CD4-positive, alpha-beta T cell (primary cell): Measurements from ENCODE around the gene NMNAT2. TPM values are rescaled to one million over a fixed set of nuclear protein-coding genes. Genes with fewer than 3 reads are reported as not detected.

Experiments used
- ATAC-seq: fragments of 200-7000 bp; cut with Tn5 transposase; one replicate; pipeline ENCODE4 v1.10.0; 2022; ENCODE audit warnings: mild to moderate bottlenecking; ENCODE audit not compliant: poor library complexity
- CTCF ChIA-PET: fragments of 350-600 bp; sonication (Branson Sonifier 250); formaldehyde crosslinking; loops from one replicate; lab custom pipeline; 2021; ENCODE audit warnings: antibody characterized with exemption, inconsistent platforms; lab: Charles Lee
- POLR2A ChIA-PET: fragments of 350-600 bp; sonication (Branson Sonifier 250); formaldehyde crosslinking; loops from one replicate; lab custom pipeline; 2021; ENCODE audit warnings: antibody characterized with exemption, inconsistent platforms; lab: Charles Lee
- DNase-seq, 14 experiments: peaks; one replicate each; pipeline ENCODE4 v3.0.0-alpha.2; 2013 to 2020; ENCODE audit warnings: mixed read lengths in 2 of 14
- H3K27ac ChIP-seq, 2 donors: one replicate each; pipeline versions ENCODE4 v1.5.1 to v1.7.0; 2013; ENCODE audit warnings: low read length in 2 of 2, low read depth in 1 of 2, mild to moderate bottlenecking in 1 of 2
- H3K27me3 ChIP-seq, 2 experiments: 1 replicate in 1 of 2; 2 replicates in 1 of 2; pipeline versions ENCODE4 v1.6.1 to v1.7.0; 2013; ENCODE audit warnings: low read length in 2 of 2, control low read depth in 1 of 2, mild to moderate bottlenecking in 1 of 2, moderate library complexity in 1 of 2; ENCODE audit not compliant: insufficient read depth in 2 of 2, control insufficient read depth in 1 of 2
- H3K36me3 ChIP-seq: one replicate; pipeline ENCODE4 v1.6.1; 2013; ENCODE audit warnings: low read length, control low read depth; ENCODE audit not compliant: insufficient read depth
- H3K4me1 ChIP-seq: one replicate; pipeline ENCODE4 v1.6.1; 2013; ENCODE audit warnings: low read length, control low read depth; ENCODE audit not compliant: insufficient read depth
- H3K4me3 ChIP-seq: one replicate; pipeline ENCODE4 v1.5.1; 2013; ENCODE audit warnings: mild to moderate bottlenecking, low read length, moderate library complexity
- H3K9me3 ChIP-seq, 2 experiments: 1 replicate in 1 of 2; 2 replicates in 1 of 2; pipeline versions ENCODE4 v1.6.1 to v1.7.0; 2013; ENCODE audit warnings: low read length in 2 of 2, mild to moderate bottlenecking in 2 of 2, control low read depth in 1 of 2, moderate library complexity in 1 of 2; ENCODE audit not compliant: control insufficient read depth in 1 of 2, insufficient read depth in 1 of 2
- H3K27ac Mint-ChIP-seq: one replicate; pipeline ENCODE4 v1.8.0; 2020; ENCODE audit warnings: mixed read lengths
- H3K27me3 Mint-ChIP-seq: one replicate; pipeline ENCODE4 v1.8.0; 2021; ENCODE audit warnings: mixed read lengths
- H3K36me3 Mint-ChIP-seq: one replicate; pipeline ENCODE4 v1.8.0; 2021; ENCODE audit warnings: low read depth, mixed read lengths
- H3K4me1 Mint-ChIP-seq: one replicate; pipeline ENCODE4 v1.8.0; 2021; ENCODE audit warnings: low read depth, mixed read lengths
- H3K4me3 Mint-ChIP-seq: one replicate; pipeline ENCODE4 v1.8.0; 2020; ENCODE audit warnings: mild to moderate bottlenecking, mixed read lengths
- H3K9me3 Mint-ChIP-seq: one replicate; pipeline ENCODE4 v1.8.0; 2020; ENCODE audit warnings: mixed read lengths
- CTCF ChIP-seq: fragments of 200-600 bp; IDR thresholded peaks from one replicate; pipeline ENCODE4 v1.8.0; 2022; ENCODE audit warnings: antibody characterized with exemption, mild to moderate bottlenecking
- intact Hi-C, 2 experiments: fragments of 100-400 bp; cut with DNase I in 1 of 2; cut with micrococcal nuclease in 1 of 2; formaldehyde crosslinking; loops; one replicate each; pipeline versions ENCODE4 v1.15.1 to v1.9.0; 2023 to 2025; cut with DNase I, micrococcal nuclease
- total RNA-seq, 174 experiments: library from RNA in 2 of 174; stranded (reverse) in 2 of 174; gene quantifications; one replicate each; pipeline ENCODE4 v1.2.3 and lab custom pipeline; 2021 to 2026

The NMNAT2 gene
- total RNA-seq, 2 experiments from 2014 or later = not detected

- no peak overlapping the region for H3K27ac Mint-ChIP-seq
- Histone ChIP-seq H3K27me3 (peaks cover 0 to 3% of the 10 kb centered on the region in 2 experiments), H3K36me3 (no peaks in the 10 kb centered on the region), H3K27ac (no peak overlapping the region), H3K4me1 (no peaks in the 10 kb centered on the region), H3K9me3 (no peaks in the 10 kb centered on the region), H3K4me3 (no peak overlapping the region)
- CTCF ChIA-PET = no interaction called here
- POLR2A ChIA-PET = no interaction called here
- TF ChIP-seq CTCF = no peak
- H3K27me3 Mint-ChIP-seq = no peaks in the 10 kb centered on the region
- DNase-seq = no peak
- intact Hi-C loops = no loop called here
- H3K9me3 Mint-ChIP-seq = no peaks in the 10 kb centered on the region
- H3K4me1 Mint-ChIP-seq = no peaks in the 10 kb centered on the region
- no peaks in the 10 kb centered on the region for H3K36me3 Mint-ChIP-seq
- ATAC-seq = no peak
- no peak overlapping the region for H3K4me3 Mint-ChIP-seq
Measured at GRCh38 chr1:183237046-183237445, 181.1 kb downstream of the NMNAT2 start.

- H3K4me3 ChIP-seq = no peak overlapping the region
- H3K27me3 Mint-ChIP-seq = no peaks in the 10 kb centered on the region
- H3K27ac ChIP-seq = no peak overlapping the region
- H3K4me1 Mint-ChIP-seq = no peaks in the 10 kb centered on the region
- intact Hi-C loops = no loop called here
- no peaks in the 10 kb centered on the region for H3K36me3 Mint-ChIP-seq
- H3K4me1 ChIP-seq = no peaks in the 10 kb centered on the region
- no peak overlapping the region for H3K27ac Mint-ChIP-seq
- H3K4me3 Mint-ChIP-seq = no peak overlapping the region
- ChIA-PET CTCF (no interaction called here), POLR2A (no interaction called here)
- DNase-seq (no peak), ATAC-seq (no peak)
- no peak for TF ChIP-seq CTCF
- no peaks in the 10 kb centered on the region for H3K36me3 ChIP-seq
- H3K9me3 ChIP-seq = no peaks in the 10 kb centered on the region
- H3K27me3 ChIP-seq = peaks cover 0 to 3% of the 10 kb centered on the region in 2 experiments
- H3K9me3 Mint-ChIP-seq = no peaks in the 10 kb centered on the region
Measured at GRCh38 chr1:183236158-183236725, 181.9 kb downstream of the NMNAT2 start.

GRCh38 chr1:183235503-183235902 lies 182.7 kb downstream of the NMNAT2 start:
- no peaks in the 10 kb centered on the region for H3K36me3 ChIP-seq
- CTCF ChIA-PET = no interaction called here
- ATAC-seq (no peak), DNase-seq (no peak)
- TF ChIP-seq CTCF = no peak
- Mint-ChIP-seq H3K9me3 (no peaks in the 10 kb centered on the region), H3K4me3 (no peak overlapping the region), H3K4me1 (no peaks in the 10 kb centered on the region), H3K27ac (no peak overlapping the region), H3K27me3 (no peaks in the 10 kb centered on the region), H3K36me3 (no peaks in the 10 kb centered on the region)
- peaks cover 0 to 3% of the 10 kb centered on the region in 2 experiments for H3K27me3 ChIP-seq
- POLR2A ChIA-PET = no interaction called here
- no peaks in the 10 kb centered on the region for H3K4me1 ChIP-seq
- no peak overlapping the region for H3K27ac ChIP-seq
- H3K4me3 ChIP-seq = no peak overlapping the region
- intact Hi-C loops = no loop called here
- H3K9me3 ChIP-seq = no peaks in the 10 kb centered on the region
